Ureter (tissue), 1 donor: ENCODE results near the gene EMILIN3. TPM values are rescaled to one million over a fixed set of nuclear protein-coding genes. Genes with fewer than 3 reads are reported as not detected.
"Not testable (repeated sequence)": the region's sequence is repeated elsewhere in the genome, so short reads cannot be mapped to it uniquely, and the experiment has no call there.

Experiments
- DNase-seq: peaks from one replicate; pipeline ENCODE4 v3.0.0-alpha.2; 2020; ENCODE audit warnings: low spot score
- total RNA-seq: library from RNA; stranded (reverse); gene quantifications from one replicate; pipeline ENCODE4 v1.2.4, GENCODE V29; 2023
- donor health status: DM: yes; HTN: yes; CAD: no.

EMILIN3 gene
- total RNA-seq, 1 donor from 2014 or later: 2.0 TPM

GRCh38 chr20:41318271-41318649 is 48.4 kb downstream of the EMILIN3 start:
- no peak for DNase-seq

- peak; percentile 95 for DNase-seq
Measured at GRCh38 chr20:41317546-41318270, 48.9 kb downstream of the EMILIN3 start, which contains the start of gene ZHX3. TSS of gene ZHX3 (minus strand) at chr20:41317731. CDS start at chr20:41204916, 112,815 bp downstream.

GRCh38 chr20:41316602-41317545 is 49.7 kb downstream of the EMILIN3 start:
- peak; percentile 86 for DNase-seq

- DNase-seq: no peak
Measured at GRCh38 chr20:41316051-41316450, 50.6 kb downstream of the EMILIN3 start.

- no peak for DNase-seq
Measured at GRCh38 chr20:41314386-41314785, 52.2 kb downstream of the EMILIN3 start.

- not testable (repeated sequence) for DNase-seq
Measured at GRCh38 chr20:41312009-41312408, 54.6 kb downstream of the EMILIN3 start.

Other genes with a start within 250 kb of the EMILIN3 start
- gene PLCG1, start 229.3 kb downstream of the EMILIN3 start, total RNA-seq: 96.3 TPM
- gene ZHX3, start 49.1 kb downstream of the EMILIN3 start, total RNA-seq: 49.3 TPM
- gene LPIN3, start 26.0 kb downstream of the EMILIN3 start, total RNA-seq: 30.4 TPM